ENCODE measurements around the gene EPHA4.

The EPHA4 gene

DNA sequence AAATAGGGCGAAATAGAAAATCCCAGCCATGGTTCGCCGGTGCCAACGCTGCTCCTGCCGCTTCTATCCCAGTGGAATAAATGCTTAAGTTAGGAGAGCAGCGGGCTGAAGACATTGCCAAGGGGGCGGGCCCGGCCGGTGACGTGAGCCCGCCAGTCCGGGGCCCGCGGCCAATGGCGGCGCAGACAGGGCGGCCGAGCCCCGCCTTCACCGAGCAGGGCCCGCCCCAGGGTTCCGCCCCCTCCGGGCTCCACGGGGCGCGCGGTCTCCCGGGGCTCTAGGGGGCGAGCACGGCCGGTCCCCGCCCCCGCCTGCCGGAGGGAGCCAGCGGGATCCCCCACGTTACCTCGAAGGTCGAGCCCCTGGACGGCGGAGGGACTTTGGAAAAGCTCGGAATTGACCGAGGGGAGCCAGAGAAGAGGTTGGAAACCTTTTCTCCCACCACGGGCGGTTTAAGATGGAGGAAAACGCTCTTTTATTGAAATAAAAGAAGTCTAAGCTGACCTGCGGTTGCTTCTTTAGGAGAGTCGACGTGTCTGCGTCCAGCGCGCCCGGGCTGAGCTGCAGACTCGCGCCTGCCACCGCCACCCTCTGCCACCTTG is at the start of gene EPHA4:
EPHA4 (minus strand) TSS at position 86 of the 602 bp plus-strand sequence; CDS start at position 30, 56 bp downstream.
- peak; percentile 90 for DNase-seq (ENCODE audit: low spot score)

DNA sequence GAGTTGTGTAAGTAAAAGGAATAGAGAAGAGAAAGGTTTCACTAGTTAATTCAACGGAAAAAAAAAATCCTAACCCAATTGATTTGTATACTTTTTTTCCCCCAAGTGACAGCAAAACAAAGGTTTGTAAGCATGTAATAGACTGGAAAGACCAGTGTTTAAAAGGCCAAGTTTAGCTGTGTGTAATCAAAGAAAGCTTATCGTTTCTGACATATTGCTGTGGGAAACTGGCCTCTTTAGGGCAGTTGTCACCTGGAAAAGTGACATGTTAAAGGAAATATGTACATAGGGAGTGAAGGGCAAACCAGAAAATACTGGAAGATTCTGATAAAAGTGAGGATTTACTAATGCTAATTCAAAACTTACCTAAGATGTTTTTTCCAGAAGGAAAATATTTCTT is 45.9 kb upstream of the EPHA4 start:
- DNase-seq (ENCODE audit: low spot score) = no peak

DNA sequence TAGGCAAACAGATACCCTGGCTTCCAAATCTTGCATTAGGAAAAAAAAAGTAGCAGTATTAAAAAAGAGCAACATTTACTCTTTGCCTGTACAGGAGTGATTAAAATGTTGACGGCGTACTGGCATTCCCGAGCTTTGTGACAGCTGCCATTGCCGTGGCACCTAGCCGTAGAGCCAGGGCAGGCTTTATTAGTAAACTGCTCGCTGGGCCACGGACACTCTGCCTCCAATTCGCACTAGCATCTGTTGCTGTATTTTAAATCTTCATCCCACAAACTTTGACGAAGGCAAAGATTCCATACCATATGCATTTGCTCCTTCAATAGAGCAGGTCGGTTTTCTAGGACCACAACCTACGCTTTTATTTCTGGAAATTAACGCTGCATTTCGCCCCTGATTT is 44.5 kb upstream of the EPHA4 start:
- no peak for DNase-seq (ENCODE audit: low spot score)

DNA sequence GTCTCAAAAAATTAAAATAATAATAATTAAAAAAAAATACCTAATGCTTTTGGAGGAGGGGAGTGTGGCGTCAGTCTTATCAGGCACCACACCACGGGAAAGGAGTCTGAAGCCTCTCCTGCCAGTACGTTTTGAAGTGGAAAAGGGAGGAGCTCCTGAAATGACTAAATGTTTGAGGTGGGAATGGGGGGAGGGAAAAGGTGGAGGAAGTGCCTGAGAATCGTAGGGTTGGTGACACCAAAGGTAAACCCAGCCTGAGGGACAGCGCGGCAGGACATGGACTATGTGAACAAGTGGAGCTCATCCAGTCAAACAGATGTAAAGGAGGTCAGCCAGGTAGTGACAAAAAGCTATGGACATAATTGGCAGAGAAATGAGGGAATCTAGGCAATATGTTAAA is 42.2 kb upstream of the EPHA4 start:
- DNase-seq (ENCODE audit: low spot score) = no peak

DNA sequence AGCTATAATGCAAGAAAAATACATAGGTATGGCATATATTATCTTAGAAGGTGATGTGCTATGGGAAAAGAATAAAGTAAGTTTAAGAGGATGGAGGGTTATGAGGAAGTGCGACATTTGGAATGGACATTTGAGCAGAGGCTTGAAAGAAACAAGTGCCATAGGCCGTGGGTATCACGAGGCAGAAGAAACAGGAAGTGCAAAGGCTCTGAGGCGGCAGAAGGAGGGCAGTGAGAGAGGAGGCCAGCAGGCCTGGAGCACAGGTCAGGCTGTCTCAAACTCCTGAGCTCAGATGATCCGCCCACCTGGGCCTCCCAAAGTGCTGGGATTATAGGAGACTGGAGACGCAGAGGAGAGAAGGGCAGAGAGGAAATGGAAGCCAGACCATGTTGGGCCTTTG is 40.7 kb upstream of the EPHA4 start:
- DNase-seq (ENCODE audit: low spot score) = no peak

DNA sequence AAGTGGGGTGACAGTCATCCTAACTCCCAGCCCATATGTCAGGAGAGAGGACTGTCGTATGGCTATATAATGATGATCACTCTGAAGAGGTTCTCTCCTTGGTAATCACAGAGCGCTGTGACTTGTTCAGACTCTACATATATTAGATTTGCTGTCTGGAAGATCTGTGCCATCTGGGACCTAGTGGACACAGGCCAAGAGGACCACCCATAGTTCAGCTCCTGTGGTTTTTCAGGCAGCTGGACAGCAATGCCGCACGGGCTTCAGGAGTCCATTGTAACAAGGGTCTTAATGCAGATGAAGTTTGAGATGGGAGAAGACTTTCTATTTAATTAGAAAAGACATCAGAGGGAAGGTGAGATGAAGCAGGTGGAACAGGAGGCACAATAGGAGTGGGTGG is 40.1 kb upstream of the EPHA4 start:
- DNase-seq (ENCODE audit: low spot score) = no peak

DNA sequence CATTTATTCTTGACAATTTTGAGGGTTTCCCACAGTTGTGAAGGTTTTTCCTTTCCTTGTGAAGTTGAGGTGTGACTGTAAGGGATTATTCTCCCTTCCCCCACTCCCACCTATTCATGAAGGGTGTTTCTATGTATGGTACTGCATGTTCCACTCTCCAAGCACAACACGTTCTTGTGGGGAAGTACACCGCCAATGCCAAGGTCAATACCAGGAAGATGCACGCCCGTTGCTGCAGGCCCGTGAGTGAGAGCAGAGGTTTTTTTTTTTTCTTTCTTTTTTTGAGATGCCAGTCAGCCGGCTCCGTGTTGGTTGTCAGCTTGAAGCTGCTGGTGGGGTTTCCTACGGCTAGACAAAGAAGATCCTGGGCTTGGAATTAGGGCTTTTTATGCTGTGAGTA is 38.6 kb upstream of the EPHA4 start:
- no peak for DNase-seq (ENCODE audit: low spot score)

DNA sequence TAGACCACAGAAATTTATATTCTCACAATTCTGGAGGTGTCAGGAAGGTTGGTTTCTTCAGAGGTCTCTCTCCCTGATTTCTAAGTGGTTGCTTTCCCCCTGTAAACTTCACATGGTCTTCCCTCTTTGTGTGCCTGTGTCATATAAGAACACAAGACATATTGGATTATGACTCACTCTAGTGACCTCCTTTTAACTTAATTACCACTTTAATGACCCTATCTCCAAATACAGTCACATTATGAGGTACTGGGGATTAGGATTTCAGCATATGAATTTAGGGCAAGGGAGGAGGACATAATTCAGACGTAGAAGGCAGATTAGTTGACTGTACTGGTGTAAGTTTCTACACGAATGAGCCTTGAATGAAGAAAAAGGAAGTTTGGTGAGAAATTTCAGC is 38.2 kb upstream of the EPHA4 start:
- DNase-seq (ENCODE audit: low spot score) = no peak

DNA sequence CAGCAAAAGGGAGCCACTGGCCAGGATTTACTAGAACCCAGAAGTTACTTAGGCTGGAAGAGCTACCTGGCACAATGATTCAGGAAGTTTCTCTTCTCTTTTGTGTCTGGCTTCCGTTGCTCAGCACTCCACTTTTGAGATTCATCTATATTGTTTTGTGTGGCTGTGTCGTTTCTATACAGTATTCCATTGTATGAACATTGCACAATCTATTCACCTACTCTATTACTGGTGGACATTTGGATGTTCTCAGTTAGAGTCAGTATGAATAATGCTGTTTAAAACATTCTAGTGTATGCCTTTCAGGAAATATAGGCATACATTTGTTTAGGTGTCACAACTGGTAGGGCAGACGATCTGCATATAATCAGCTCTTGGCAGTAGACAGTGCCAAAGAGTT is 36.3 kb upstream of the EPHA4 start:
- DNase-seq (ENCODE audit: low spot score) = no peak

DNA sequence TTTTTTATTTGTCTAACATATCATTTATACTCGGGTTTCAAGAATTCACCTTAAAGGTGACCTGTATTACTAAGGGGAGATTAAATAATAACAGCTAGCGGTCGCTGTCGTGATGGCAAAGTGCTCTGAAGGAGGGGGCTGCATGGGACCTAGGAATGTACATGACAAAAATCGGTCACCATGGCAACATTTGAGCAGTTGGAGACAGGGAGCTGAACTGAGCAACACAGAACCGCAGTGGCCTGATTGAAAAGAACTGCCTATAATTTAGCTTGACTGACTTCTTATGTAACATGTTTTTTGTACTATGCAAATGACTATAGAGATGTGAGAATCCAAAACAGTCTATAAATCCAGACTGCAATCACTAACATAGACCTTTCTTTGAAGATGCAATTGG is 34.3 kb upstream of the EPHA4 start:
- DNase-seq (ENCODE audit: low spot score) = no peak

DNA sequence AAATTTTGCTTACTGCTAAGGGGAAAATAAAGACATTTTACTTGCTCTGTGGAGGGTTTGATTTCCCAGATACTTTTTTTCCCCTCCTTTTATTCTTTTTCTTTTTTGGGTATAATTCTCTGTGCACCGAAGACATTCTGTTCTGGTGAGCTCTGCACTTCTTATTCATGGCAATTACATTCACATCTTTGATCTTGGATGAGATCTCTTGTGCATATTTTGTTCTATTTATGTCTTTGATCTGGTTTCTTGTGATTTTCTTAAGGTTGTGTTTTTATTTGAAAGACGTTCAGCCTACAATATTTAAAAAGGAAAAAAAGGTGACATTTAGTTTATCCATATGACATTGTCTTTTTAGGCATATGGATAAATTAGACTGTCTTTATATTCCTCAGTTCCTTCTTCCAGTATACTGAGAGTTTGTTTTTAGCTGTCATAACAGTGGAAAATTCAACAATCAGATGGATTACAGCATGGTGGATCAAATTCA is 33.7 kb upstream of the EPHA4 start:
- DNase-seq (ENCODE audit: low spot score) = no peak

DNA sequence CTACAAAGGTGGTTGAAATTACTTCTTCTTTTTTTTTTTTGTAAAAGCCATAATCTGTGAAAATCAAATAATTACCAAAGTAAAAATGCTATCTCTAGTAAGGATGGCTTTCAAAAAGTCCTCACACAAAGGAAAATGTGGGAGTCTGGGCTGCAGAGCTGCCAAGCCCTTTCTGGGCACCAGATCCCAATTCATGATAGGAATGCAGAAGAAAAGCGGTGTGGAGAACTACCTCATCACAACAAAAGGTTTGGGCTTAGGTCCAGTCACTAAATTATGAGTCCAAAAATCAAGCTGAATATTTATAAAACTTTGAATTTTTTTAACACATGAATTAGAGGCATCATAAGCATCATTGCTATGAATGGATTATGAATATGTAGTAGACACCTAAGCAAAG is 30.8 kb upstream of the EPHA4 start:
- no peak for DNase-seq (ENCODE audit: low spot score)

DNA sequence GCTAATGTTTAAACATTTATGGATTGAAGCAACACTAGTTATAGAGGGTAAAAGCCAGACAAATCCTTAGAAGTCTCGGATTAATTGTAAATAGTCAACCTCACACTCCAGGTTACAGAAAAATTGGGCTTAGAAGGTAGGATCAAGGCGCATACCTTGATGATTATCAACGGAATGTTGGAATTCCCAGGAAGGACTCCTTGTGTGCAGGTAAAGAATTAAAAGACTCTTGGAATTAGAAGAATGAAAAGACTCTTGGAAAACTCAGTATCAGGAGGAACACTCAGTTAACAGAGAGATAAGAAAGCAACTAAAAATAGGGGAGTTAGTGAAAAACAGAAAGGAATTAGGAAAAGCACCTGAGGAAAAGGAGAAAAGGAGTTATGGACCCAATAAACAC is 29.3 kb upstream of the EPHA4 start:
- DNase-seq (ENCODE audit: low spot score) = peak; percentile 40

DNA sequence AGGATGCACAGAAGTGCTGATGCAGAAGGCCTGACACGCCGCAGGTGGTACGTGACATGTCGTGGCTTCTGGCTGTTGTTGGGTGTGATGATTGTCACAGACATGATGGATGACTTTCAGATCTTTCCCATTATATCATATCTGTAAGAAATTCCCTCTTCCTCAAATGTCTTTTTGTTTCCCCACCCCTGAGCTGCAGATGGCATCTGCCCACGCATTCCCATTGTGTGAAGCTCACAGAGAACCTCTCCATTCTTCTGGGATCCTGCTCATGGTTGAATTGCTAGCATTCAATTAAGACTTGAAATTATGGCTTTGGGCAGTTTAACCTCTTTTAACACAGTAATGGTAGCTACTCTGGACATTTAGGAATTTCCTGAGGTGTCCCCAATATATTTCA is 28.3 kb upstream of the EPHA4 start:
- DNase-seq (ENCODE audit: low spot score) = no peak

DNA sequence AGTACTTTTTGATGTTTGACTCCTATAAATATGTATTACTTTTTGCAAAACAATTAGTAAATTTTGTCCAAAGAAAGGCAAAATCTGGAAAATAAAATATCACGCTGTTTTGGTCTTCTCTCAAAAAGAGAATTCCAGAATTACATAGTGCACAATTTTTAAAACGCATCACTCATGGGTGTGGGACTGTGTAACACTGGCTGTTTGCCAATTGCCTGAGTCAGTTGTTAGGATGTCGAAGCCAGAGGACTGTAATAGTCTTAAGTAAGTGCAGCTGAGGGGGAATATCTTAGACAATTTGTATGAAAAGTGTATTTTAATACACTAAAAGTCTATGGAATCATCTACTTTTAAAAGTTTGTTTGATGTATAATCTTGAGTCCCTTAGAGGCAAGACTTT is 24.1 kb upstream of the EPHA4 start:
- DNase-seq (ENCODE audit: low spot score) = peak; percentile 71

DNA sequence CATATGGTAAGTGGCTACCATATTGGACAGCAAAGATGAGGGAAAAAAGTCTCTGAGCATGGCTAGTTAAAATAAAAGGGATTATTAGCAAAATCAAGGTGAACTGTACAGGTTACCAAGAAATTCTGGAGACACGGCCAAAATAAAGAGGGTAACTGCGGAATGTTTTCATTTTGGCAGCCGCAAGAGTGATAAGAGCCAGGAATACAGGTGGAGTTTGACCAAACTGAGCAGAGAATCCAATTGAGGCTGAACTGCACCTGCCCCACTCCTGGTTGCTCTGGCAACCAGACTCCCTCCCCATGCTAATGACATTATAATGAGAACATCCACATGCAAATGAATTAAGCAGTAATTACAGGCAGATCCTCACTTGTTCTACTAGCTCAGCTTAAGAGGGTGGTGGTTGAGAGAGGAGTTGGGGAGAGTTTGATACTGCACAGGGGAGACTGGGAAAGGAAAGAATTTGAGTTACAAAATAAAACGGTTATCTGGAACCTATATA is 18.8 kb upstream of the EPHA4 start:
- no peak for DNase-seq (ENCODE audit: low spot score)

DNA sequence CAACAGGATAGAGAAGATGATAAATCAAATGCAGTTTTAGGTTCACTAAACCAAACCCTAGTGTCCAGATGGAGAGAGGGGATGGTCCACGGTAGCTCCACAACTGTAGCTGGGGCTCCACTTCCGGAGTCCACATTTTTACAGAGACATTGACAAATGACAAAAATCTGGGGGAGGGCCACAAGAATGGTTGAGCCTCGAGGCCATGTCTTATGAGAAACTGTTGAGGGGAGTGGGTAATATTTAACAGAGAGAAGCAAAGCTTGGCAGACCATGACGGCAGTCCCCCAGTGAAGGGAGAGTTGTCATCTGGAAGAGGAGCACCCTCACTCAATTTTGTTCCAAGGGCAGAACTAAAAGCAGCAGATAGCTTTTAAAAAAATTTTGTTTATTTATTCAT is 17.6 kb upstream of the EPHA4 start:
- DNase-seq (ENCODE audit: low spot score) = peak; percentile 76

DNA sequence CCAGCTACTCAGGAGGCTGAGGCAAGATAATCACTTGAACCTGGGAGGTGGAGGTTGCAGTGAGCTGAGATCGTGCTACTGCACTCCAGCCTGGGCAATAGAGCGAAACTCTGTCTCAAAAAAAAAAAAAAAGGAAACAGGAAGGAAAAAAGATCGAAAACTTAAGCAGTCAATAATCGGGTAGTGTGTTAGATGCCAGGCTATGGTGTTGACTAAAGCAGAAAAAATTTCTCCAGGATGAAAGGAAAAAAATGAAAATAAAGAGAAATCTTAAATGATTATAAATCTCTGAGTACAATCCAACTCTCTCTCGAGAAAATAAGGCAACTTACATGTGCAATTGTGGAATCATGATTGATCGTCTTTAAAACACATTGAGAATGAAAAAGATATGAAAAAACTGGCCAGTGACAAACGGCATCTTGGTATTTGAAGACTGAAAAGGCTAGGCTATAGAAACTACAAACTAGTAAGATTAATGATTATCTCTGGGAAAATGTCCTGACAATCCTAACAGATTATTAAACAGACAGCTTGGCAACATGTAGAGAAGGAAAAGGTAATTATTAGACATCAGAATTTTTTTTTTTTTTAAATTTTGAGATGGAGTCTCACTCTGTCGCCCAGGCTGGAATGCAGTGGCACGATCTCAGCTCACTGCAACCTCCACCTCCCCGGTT is 16.3 kb upstream of the EPHA4 start:
- DNase-seq (ENCODE audit: low spot score) = peak; percentile 92

DNA sequence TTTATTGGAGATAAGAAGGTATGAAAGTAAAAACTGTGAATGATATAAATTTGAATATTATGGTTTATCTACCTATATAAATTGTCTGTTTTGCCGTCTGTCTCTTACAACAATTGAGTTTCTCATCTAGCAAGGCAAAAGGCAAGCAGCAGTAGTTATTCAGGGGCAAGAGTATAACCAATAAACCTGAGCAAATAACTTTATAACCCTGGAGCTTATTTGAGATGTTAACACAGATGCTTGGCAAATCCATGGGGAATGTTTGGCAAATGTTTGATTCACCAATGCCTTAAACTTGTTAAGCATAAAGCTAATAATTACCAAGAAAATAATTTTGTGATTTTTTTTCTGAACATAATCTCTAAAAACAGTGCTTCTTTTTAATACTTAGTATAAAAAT is 9.9 kb upstream of the EPHA4 start:
- no peak for DNase-seq (ENCODE audit: low spot score)

DNA sequence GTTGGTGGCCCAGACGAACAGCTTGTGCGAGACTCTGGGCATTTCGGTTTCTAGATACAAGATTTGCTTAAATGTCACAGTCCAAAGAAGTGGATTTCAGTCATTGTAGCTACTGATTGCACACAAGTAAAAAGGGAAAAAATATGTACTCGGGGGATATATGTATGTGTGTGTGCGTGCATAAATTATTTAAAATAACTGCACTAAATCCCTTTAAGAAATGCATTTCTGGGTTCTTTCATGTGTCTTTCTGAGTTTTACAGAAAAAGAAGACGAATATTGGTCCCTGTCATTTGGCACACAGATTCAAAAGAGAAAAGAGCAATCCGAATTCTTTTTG is 2.1 kb upstream of the EPHA4 start:
- DNase-seq (ENCODE audit: low spot score) = no peak

DNA sequence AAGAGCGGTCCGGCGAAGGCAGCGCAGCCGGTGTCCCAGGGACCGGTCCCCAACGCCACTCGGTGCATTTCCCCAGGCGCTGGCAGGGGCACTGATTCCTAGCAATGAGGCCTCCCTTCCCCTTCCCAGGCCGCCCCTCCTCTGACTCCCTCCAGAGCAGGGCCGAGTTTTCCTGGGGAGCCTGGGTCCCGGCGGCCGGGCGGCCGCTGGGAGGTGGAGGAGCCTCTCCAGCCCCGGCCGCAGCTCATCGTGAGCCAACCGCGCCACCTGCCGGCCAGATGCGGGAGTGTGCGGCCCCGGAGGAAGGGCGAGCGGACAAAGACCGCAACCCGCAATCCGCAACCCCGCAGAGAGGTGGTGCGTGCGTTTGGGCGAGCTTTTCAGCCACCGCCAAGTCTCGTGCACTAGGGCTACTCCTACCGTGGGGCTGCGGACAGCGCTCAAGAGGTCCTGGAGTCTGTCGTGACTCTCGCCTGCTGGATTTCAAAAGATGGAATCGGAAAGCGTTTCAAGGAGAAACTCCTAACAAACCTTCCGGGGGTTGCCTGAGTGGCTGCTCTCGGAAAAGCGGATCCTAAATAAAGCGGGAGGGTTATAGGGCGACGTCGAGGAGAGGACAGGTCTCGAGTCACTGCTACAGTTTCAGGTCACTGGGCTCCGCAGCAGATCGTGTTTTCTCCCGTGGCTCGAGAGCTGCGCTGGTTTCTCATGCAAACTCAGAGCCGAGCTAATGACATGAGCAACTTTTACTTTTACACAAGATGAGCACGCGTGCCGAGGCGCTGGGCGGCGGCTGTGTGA is 1.5 kb upstream of the EPHA4 start:
- peak; percentile 82 for DNase-seq (ENCODE audit: low spot score)

DNA sequence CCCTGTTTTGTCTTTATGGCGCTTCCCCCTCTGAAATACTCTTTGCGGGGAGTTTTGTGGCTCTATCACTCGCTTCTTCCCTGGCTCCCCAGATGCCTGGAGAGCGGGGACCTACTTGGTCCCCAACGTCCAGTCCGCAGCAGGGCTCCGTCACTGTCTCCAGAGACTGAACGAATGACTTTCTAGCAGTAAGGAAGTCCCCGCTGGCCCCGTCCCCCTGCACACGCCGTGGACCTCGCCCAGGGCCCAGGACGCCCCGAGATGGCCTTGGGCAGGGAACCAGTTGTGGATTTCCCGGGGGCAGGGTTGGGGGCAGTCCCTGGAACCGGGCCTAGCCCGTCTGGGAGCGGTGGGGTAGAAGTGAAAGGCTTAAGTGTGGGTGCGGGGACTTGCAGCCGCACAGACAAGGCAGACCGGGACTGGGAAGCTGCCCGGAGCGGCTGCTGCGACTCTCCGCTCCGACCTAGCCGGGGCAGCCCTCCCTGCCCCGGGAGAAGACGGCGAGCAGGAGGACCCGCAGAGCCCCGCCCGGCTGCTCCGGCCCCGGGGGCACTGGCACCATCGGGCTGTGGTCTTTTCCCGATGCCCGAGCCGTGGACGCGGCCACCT is 821 bp upstream of the EPHA4 start:
- DNase-seq (ENCODE audit: low spot score) = peak; percentile 57

Measured in kidney tubule cell (primary cell).